Epithelial cell of proximal tubule (primary cell): Measurements from ENCODE around the gene KIF19. TPM values are rescaled to one million over a fixed set of nuclear protein-coding genes. Genes with fewer than 3 reads are reported as not detected.
A peak's percentile ranks its signal among the peaks of the same experiment; 100 is the strongest.

ENCODE experiments used
- DNase-seq: peaks from one replicate; pipeline ENCODE4 v3.0.0-alpha.2; 2011; ENCODE audit warnings: low read depth
- H3K4me3 ChIP-seq: 2 replicates; pipeline ENCODE4 v1.5.1; 2011; ENCODE audit warnings: low read depth, mild to moderate bottlenecking, low read length
- CTCF ChIP-seq: conservative IDR thresholded peaks from 2 replicates; pipeline ENCODE4 v1.5.1; 2012; ENCODE audit warnings: low read depth, mild to moderate bottlenecking, low read length
- total RNA-seq: library from RNA; depleted of rRNA; stranded (reverse); fragments of >200 nt; gene quantifications from 2 replicates; pipeline ENCODE4 v1.2.3, GENCODE V29; 2015

Gene KIF19
- total RNA-seq, 1 donor from 2014 or later: not detected

GRCh38 chr17:74374858-74375257 is 48.8 kb downstream of the KIF19 start:
- DNase-seq: no peak
- TF ChIP-seq CTCF: no peak
- no peak overlapping the region for H3K4me3 ChIP-seq

- DNase-seq: no peak
- peak; percentile 81 for TF ChIP-seq CTCF
- H3K4me3 ChIP-seq: peak overlapping the region; percentile 14
Observed at GRCh38 chr17:74379495-74380085, 53.6 kb downstream of the KIF19 start.

- peak; percentile 56 for TF ChIP-seq CTCF
- peak; percentile 23 for DNase-seq
- no peak overlapping the region for H3K4me3 ChIP-seq
Observed at GRCh38 chr17:74380086-74380958, 54.3 kb downstream of the KIF19 start.

- TF ChIP-seq CTCF: no peak
- no peak overlapping the region for H3K4me3 ChIP-seq
- no peak for DNase-seq
Observed at GRCh38 chr17:74380959-74381808, 55.2 kb downstream of the KIF19 start.

GRCh38 chr17:74383141-74383540 is 57.1 kb downstream of the KIF19 start:
- H3K4me3 ChIP-seq: no peak overlapping the region
- TF ChIP-seq CTCF: no peak
- no peak for DNase-seq

GRCh38 chr17:74385201-74385600 is 59.2 kb downstream of the KIF19 start:
- H3K4me3 ChIP-seq: no peak overlapping the region
- no peak for DNase-seq
- no peak for TF ChIP-seq CTCF
